Cardiac muscle cell (in vitro differentiated cells and primary cell): ENCODE results near the gene GPR12. TPM values are rescaled to one million over a fixed set of nuclear protein-coding genes. Genes with fewer than 3 reads are reported as not detected.
"Not testable (repeated sequence)": the region's sequence is repeated elsewhere in the genome, so short reads cannot be mapped to it uniquely, and the experiment has no call there.

Experiments
- DNase-seq, 2 donors: peaks; one replicate each; pipeline versions ENCODE4 v3.0.0 to v3.0.0-alpha.2; 2010 to 2017; ENCODE audit warnings: low read depth in 1 of 2, low spot score in 1 of 2
- H3K27ac ChIP-seq: fragments of 200-600 bp; sonication (generic); 2 replicates; pipeline ENCODE4 v1.5.1; 2016
- H3K27me3 ChIP-seq: fragments of 200-600 bp; sonication (generic); 2 replicates; pipeline ENCODE4 v1.6.0; 2016; ENCODE audit warnings: control low read depth
- H3K36me3 ChIP-seq: fragments of 200-600 bp; sonication (generic); 2 replicates; pipeline ENCODE4 v1.5.1; 2016; ENCODE audit warnings: control low read depth
- H3K4me1 ChIP-seq: fragments of 200-600 bp; sonication (generic); 2 replicates; pipeline ENCODE4 v1.8.1; 2017; ENCODE audit warnings: low read depth, mild to moderate bottlenecking, mixed run types
- H3K4me3 ChIP-seq: fragments of 200-600 bp; sonication (generic); 2 replicates; pipeline ENCODE4 v1.5.1; 2016; ENCODE audit warnings: mild to moderate bottlenecking
- H3K9me3 ChIP-seq: fragments of 200-600 bp; sonication (generic); 2 replicates; pipeline ENCODE4 v1.5.1; 2017; ENCODE audit warnings: low read depth, mild to moderate bottlenecking, control low read depth
- CTCF ChIP-seq: IDR thresholded peaks from 2 replicates; pipeline ENCODE4 v1.5.1; 2012; ENCODE audit warnings: low read depth, mild to moderate bottlenecking, low read length
- polyA plus RNA-seq: library from polyadenylated mRNA; unstranded; fragments of >200 nt; fragmentation: Nextera tagmentation; extraction: Ambion mirVana; gene quantifications from 2 replicates; pipeline ENCODE4 v1.2.1, GENCODE V29; 2016
- total RNA-seq: library from RNA; depleted of rRNA; stranded (reverse); fragments of >200 nt; gene quantifications from 2 replicates; pipeline ENCODE4 v1.2.3, GENCODE V29; 2016

GPR12 gene
- total and polyA plus RNA-seq, 2 experiments from 2014 or later: not detected

- Histone ChIP-seq H3K27ac (no peak overlapping the region), H3K27me3 (peaks cover 45% of the 10 kb centered on the region), H3K36me3 (no peaks in the 10 kb centered on the region), H3K4me1 (no peaks in the 10 kb centered on the region), H3K4me3 (no peak overlapping the region), H3K9me3 (no peaks in the 10 kb centered on the region)
- no peak for DNase-seq
- no peak for TF ChIP-seq CTCF
Measured at GRCh38 chr13:26742691-26743358, 17.8 kb downstream of the GPR12 start.

- Histone ChIP-seq H3K4me3 (no peak overlapping the region), H3K27me3 (no peaks in the 10 kb centered on the region), H3K27ac (no peak overlapping the region), H3K9me3 (no peaks in the 10 kb centered on the region), H3K36me3 (no peaks in the 10 kb centered on the region), H3K4me1 (no peaks in the 10 kb centered on the region)
- no peak for DNase-seq
- TF ChIP-seq CTCF: no peak
Measured at GRCh38 chr13:26735677-26736076, 24.9 kb downstream of the GPR12 start.

GRCh38 chr13:26727633-26728032, 33.0 kb downstream of the GPR12 start:
- H3K36me3 ChIP-seq: no peaks in the 10 kb centered on the region
- H3K27ac ChIP-seq: no peak overlapping the region
- DNase-seq: no peak
- H3K9me3 ChIP-seq: no peaks in the 10 kb centered on the region
- no peak overlapping the region for H3K4me3 ChIP-seq
- no peak for TF ChIP-seq CTCF
- no peaks in the 10 kb centered on the region for H3K4me1 ChIP-seq
- no peaks in the 10 kb centered on the region for H3K27me3 ChIP-seq

- DNase-seq: no peak
- Histone ChIP-seq H3K4me3 (no peak overlapping the region), H3K9me3 (no peaks in the 10 kb centered on the region), H3K36me3 (no peaks in the 10 kb centered on the region), H3K27ac (no peak overlapping the region), H3K4me1 (no peaks in the 10 kb centered on the region), H3K27me3 (no peaks in the 10 kb centered on the region)
- TF ChIP-seq CTCF: no peak
Measured at GRCh38 chr13:26727122-26727521, 33.5 kb downstream of the GPR12 start.

- TF ChIP-seq CTCF: no peak
- no peaks in the 10 kb centered on the region for H3K4me1 ChIP-seq
- no peak for DNase-seq
Measured at GRCh38 chr13:26726684-26727083, 33.9 kb downstream of the GPR12 start.

GRCh38 chr13:26723620-26724019, 37.0 kb downstream of the GPR12 start:
- H3K9me3 ChIP-seq, DNase-seq, H3K27ac ChIP-seq, H3K4me3 ChIP-seq, H3K27me3 ChIP-seq, H3K36me3 ChIP-seq, H3K4me1 ChIP-seq: not testable (repeated sequence)

More at GRCh38 chr13:26726684-26727083, 33.9 kb downstream of the GPR12 start:
- no peaks in the 10 kb centered on the region for H3K27me3 ChIP-seq
- no peak overlapping the region for H3K27ac ChIP-seq
- H3K36me3 ChIP-seq: no peaks in the 10 kb centered on the region
- H3K4me3 ChIP-seq: no peak overlapping the region
- no peaks in the 10 kb centered on the region for H3K9me3 ChIP-seq
